ENCODE data around the gene ALG2. TPM values are rescaled to one million over a fixed set of nuclear protein-coding genes. Genes with fewer than 3 reads are reported as not detected.

The ALG2 gene
- total and polyA plus RNA-seq, 2 donors from 2014 or later = 38.7 to 40.5 TPM

DNA sequence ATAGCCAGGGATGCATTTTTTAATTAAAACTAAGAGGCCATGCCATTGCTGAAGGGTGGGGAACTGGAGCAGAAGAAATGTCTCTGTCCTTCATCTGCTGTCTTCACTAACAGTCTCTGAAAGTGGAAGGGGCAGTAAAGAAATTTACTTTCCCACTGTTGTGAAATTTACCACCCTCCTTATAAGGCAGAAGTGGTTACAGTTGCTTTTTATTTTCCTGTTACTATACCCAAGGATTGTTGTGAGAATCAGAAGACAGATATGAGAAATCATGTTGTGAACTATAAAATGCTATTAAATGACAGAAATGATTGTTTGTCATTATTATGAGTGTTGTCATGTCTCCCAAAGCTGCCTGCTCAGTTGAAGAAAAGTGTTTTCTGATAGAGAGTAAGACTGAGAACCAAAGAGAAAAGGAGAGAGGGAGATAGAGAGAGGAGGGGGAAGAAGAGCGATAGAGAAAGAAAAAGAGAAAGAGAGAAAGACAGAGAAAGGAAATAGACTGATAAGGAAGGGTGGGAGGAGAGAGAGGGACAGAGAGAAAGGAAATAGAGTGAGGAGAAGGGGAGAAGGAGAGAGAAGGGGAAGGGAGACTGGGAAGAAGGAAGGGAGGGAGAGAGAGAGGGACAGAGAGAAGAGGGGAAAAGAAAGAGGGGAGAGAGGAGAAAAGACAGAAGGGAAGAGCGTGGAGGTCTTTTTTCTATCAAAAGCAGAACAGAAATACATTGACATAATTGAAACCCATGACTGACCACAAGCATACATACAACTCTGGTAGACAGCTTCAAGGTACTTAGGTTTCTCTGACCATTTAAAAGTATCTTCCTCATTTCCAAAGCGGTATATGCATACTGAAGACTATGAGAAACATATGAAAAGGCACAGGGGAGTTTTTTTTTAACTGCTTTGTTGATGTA is 22.9 kb upstream of the ALG2 start:
- H3K4me1 ChIP-seq (ENCODE audit: control insufficient read depth in 2 of 3, insufficient read depth in 2 of 3, low read depth in 1 of 3, low read length in 3 of 3) = no peaks in the 10 kb centered on the region
- H3K9ac ChIP-seq (ENCODE audit: low read length in 3 of 3) = no peak overlapping the region
- no peak overlapping the region for H3K4me3 ChIP-seq (ENCODE audit: low read length in 3 of 3)
- no peaks in the 10 kb centered on the region for H3K9me3 ChIP-seq (ENCODE audit: control insufficient read depth in 2 of 3, insufficient read depth in 1 of 3, low read length in 3 of 3)
- no peak for FAIRE-seq
- DNase-seq = no peak
- H3K27ac ChIP-seq (ENCODE audit: low read depth in 2 of 2, low read length in 2 of 2) = no peak overlapping the region
- peaks cover 0 to 3% (median 0%) of the 10 kb centered on the region in 3 donors for H3K36me3 ChIP-seq (ENCODE audit: control insufficient read depth in 2 of 3, insufficient read depth in 3 of 3, low read length in 3 of 3)
- TF ChIP-seq CTCF (IDR thresholded peaks at IDR 0.05; ENCODE audit: borderline replicate concordance, extremely low read depth, insufficient read depth) = no peak
- H3K27me3 ChIP-seq (ENCODE audit: control insufficient read depth, insufficient read depth, low read length) = no peaks in the 10 kb centered on the region
- intact Hi-C loops (cut with DNase I) = no loop called here

DNA sequence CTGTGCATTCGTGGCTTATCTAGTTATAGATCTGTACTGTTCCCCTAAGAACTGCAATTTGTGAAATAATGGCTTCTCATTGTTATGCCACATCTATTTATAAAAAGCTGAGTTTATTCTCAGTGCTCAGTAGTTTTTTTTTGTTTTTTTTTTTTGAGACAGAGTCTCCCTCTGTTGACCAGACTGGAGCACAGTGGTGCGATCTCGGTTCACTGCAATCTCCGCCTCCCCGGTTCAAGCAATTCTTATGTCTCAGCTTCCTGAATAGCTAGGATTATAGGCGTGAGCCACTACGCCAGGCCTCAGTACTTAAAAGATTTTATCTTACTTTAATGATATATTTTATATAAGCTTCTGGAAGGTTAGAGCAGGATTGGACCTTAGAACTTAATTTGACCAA is 19.4 kb upstream of the ALG2 start:
- no peaks in the 10 kb centered on the region for H3K4me1 ChIP-seq (ENCODE audit: control insufficient read depth in 2 of 3, insufficient read depth in 2 of 3, low read depth in 1 of 3, low read length in 3 of 3)
- DNase-seq (peak in 1 of 5 donors; percentile 16), FAIRE-seq (no peak)
- H3K9ac ChIP-seq (ENCODE audit: low read length in 3 of 3) = no peak overlapping the region
- peaks cover 0 to 3% (median 0%) of the 10 kb centered on the region in 3 donors for H3K36me3 ChIP-seq (ENCODE audit: control insufficient read depth in 2 of 3, insufficient read depth in 3 of 3, low read length in 3 of 3)
- no peak overlapping the region for H3K27ac ChIP-seq (ENCODE audit: low read depth in 2 of 2, low read length in 2 of 2)
- TF ChIP-seq CTCF (IDR thresholded peaks at IDR 0.05; ENCODE audit: borderline replicate concordance, extremely low read depth, insufficient read depth) = no peak
- intact Hi-C loops (cut with DNase I) = no loop called here
- H3K9me3 ChIP-seq (ENCODE audit: control insufficient read depth in 2 of 3, insufficient read depth in 1 of 3, low read length in 3 of 3) = no peaks in the 10 kb centered on the region
- no peak overlapping the region for H3K4me3 ChIP-seq (ENCODE audit: low read length in 3 of 3)
- H3K27me3 ChIP-seq (ENCODE audit: control insufficient read depth, insufficient read depth, low read length) = no peaks in the 10 kb centered on the region

DNA sequence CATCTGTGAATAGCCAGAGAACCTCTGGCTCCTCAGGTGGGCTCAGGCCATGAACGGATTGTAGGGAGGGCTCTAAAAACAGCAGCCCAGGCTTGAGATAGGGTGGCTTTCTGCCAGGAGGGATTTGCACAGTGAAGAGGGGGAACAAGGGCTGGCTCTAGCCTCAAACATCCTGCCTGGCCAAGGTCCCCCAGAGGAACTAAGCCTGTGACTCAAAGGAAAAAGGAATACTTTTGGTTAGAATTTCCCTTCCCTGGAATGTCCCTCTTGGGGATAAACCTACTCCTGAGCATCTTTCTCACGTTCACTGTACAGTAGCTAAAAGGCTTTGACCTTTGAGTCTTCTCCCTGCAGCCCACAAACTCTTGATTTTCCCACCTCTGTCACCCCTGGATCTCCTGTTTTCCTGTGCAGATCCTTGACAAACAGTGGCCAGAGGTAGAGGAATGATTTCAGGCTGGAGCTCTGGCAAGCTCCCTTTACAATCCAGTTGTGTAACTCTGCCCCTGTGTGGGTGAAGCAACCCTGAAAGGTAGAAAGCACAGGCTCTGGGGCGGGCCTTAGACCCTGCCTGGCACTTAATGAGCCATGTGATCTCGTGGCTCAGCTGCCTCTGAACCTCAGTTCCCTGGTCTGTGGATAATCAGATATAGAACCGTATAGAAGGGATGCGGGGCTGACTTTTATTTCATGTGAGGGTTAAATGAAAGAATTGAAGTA is 17.8 kb upstream of the ALG2 start:
- no peak overlapping the region for H3K4me3 ChIP-seq (ENCODE audit: low read length in 3 of 3)
- no peak for TF ChIP-seq CTCF (IDR thresholded peaks at IDR 0.05; ENCODE audit: borderline replicate concordance, extremely low read depth, insufficient read depth)
- H3K9ac ChIP-seq (ENCODE audit: low read length in 3 of 3) = no peak overlapping the region
- H3K27ac ChIP-seq (ENCODE audit: low read depth in 2 of 2, low read length in 2 of 2) = no peak overlapping the region
- H3K36me3 ChIP-seq (ENCODE audit: control insufficient read depth in 2 of 3, insufficient read depth in 3 of 3, low read length in 3 of 3) = peaks cover 0 to 3% (median 0%) of the 10 kb centered on the region in 3 donors
- FAIRE-seq = no peak
- peak in 3 of 5 donors; percentile 21 to 48 (median 30) for DNase-seq
- no peaks in the 10 kb centered on the region for H3K4me1 ChIP-seq (ENCODE audit: control insufficient read depth in 2 of 3, insufficient read depth in 2 of 3, low read depth in 1 of 3, low read length in 3 of 3)
- intact Hi-C loops (cut with DNase I) = no loop called here
- no peaks in the 10 kb centered on the region for H3K9me3 ChIP-seq (ENCODE audit: control insufficient read depth in 2 of 3, insufficient read depth in 1 of 3, low read length in 3 of 3)
- H3K27me3 ChIP-seq (ENCODE audit: control insufficient read depth, insufficient read depth, low read length) = no peaks in the 10 kb centered on the region

Measured in kidney (tissue), 14 donors.